Ramos (cell line): Measurements from ENCODE around the gene KAT5.
"Not testable (repeated sequence)": the region's sequence is repeated elsewhere in the genome, so short reads cannot be mapped to it uniquely, and the experiment has no call there.

Source experiments
- in situ Hi-C: fragments of 300-500 bp; cut with MboI; formaldehyde crosslinking; loops from one replicate; pipeline ENCODE4 v1.14.3; 2022; ENCODE audit warnings: low sequenced_read_pairs; ENCODE audit not compliant: unreplicated experiment

Gene KAT5

DNA sequence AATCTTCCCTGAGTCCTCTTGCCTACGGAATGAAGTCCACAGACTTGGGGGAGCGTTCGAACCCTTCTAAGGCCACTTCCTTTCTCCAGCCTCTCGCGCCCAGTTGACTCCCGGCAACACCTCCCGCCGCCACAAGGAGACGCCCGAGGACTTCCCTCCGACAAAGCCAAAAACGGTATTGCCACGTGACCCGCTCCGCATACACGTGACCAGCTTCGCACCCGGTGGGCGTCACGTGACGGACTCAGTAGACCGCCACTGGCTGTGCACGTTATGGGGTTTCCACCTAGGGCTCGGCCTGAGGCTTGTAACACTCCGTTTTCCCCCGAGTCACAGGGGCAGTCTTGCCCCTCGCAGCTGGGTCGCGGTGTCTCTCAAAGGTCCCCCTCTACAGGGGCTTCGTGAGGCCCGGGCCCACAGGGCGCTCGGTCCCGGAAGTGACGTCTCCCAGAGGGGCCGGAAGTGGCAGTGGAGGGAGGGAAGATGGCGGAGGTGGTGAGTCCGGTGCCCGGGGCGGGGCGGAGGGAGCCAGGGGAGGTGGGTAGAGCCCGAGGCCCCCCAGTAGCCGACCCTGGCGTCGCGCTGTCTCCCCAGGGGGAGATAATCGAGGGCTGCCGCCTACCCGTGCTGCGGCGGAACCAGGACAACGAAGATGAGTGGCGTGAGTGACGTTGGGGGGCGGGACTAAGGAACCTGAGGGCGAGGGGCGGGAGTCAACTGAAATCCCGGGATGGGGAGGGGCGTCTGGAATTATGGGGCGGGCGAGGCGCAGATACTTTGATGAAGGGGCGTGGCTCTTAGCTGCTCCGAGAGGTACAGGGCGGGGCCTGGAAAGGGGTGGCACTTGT, at the start of gene KAT5:
KAT5 (plus strand) TSS at position 468 of the 848 bp plus-strand sequence; CDS start at position 484, 16 bp downstream.
- in situ Hi-C loops: no loop called here

DNA sequence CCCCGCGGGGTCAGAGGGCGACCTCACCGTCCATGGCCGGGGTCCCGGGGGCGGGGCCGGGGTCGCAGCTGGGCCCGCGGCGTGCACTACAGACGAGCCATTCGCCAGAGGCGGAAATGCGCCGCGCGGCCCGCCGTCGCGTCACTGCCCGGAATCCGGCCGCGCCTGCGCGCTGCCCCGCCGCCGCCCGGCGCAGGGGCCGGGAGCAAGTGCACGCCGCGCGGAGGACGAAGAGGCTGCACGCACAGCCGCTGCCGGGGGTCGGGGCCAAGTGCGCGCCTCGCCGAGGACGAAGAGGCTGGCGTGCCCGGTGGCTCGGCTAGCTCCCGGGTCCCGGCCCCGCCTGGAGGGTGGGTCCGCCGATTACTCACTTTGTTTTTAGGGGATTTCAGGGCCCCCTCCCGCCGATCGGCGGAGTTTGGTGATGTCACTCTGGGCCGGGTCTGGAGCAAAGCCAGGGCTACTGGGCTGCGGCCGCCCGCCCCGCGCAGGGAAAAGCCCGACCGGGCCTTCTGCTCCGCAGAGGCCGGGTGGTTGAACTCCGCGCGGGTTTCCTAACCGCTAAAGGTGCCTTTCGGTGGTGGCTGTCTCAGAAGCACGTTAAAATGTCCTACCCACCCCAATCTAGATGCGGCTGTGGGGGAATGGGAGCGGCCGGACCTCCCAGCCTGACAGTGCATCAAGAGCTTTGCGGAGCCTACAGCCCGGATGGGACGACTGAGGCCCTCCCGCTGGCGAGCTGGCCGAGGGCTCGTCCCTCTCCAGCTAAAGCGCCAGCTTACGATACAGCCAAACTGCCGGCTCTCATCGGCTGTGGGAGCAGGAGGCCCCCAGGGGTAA, 49.0 kb upstream of the KAT5 start, which contains the start of gene RELA:
RELA (minus strand) TSS at position 118 of the 840 bp plus-strand sequence; CDS start at position 34, 84 bp downstream.
- in situ Hi-C loops: no loop called here

DNA sequence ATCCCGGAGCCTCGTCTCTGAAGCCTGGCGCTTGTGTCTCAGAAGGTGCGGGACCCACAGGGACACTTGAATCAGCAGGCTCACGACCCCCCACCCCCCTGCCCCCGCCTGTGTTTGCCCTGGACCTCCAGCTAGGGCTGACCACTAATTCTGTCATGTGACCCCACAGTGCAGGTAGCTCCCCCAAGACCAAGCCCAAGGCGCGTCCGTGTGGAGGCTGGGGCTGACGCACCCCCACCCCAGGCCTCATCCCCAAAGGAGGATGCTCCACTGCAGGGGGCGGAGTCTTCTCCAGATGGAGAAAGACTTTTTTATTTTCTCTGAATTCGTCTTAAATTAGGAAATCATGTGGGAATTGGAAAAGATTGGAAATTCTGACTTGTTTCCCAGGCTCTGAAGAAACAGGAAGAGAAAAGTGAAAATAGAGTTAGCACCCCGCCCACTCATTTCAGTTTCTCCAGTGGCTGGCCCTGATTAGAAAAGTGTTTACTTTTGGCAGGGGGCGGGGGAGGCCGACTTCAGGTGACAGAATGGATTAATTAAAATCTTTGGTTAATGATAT, 48.3 kb upstream of the KAT5 start:
- in situ Hi-C loops: no loop called here

GRCh38 chr11:65672180-65672860, 39.7 kb upstream of the KAT5 start:
- in situ Hi-C loops: no loop called here

GRCh38 chr11:65672982-65673381, 39.1 kb upstream of the KAT5 start:
- in situ Hi-C loops: no loop called here

- in situ Hi-C loops: no loop called here
Observed at GRCh38 chr11:65680192-65680743, 31.8 kb upstream of the KAT5 start.

DNA sequence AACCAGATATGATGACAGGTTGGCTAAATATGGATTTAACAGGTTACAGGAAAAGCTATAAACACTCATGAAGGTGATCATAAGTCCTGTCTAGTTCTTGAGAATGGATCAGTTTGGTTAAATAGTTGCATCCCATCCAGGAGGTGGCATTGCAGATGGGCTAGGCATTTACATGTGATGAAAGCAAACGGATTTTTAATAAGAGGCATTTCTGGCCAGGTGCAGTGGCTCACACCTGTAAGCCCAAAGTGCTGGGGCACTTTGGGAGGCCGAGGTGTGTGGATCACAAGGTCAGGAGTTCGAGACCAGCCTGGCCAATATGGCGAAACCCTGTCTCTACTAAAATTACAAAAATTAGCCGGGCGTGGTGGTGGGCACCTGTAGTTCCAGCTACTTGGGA, 28.6 kb upstream of the KAT5 start:
- in situ Hi-C loops: not testable (repeated sequence)

- in situ Hi-C loops: no loop called here
Observed at GRCh38 chr11:65685981-65686380, 26.1 kb upstream of the KAT5 start.

DNA sequence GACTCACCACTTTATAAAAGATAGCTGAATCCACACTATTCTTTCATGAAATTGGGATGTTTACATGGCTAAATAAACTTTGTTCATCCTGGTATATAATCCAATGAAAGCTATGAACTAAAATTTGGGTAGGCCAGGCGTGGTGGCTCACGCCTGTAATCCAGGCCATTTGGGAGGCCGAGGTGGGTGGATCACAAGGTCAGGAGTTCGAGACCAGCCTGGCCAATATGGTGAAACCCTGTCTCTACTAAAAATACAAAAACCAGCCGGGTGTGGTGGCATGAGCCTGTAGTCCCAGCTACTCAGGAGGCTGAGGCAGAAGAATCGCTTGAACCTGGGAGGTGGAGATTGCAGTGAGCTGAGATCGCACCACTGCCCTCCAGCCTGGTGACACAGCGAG, 20.2 kb upstream of the KAT5 start:
- in situ Hi-C loops: not testable (repeated sequence)

GRCh38 chr11:65692367-65692766, 19.7 kb upstream of the KAT5 start:
- in situ Hi-C loops: no loop called here

- in situ Hi-C loops: no loop called here
Observed at GRCh38 chr11:65695459-65696241, 16.4 kb upstream of the KAT5 start.

DNA sequence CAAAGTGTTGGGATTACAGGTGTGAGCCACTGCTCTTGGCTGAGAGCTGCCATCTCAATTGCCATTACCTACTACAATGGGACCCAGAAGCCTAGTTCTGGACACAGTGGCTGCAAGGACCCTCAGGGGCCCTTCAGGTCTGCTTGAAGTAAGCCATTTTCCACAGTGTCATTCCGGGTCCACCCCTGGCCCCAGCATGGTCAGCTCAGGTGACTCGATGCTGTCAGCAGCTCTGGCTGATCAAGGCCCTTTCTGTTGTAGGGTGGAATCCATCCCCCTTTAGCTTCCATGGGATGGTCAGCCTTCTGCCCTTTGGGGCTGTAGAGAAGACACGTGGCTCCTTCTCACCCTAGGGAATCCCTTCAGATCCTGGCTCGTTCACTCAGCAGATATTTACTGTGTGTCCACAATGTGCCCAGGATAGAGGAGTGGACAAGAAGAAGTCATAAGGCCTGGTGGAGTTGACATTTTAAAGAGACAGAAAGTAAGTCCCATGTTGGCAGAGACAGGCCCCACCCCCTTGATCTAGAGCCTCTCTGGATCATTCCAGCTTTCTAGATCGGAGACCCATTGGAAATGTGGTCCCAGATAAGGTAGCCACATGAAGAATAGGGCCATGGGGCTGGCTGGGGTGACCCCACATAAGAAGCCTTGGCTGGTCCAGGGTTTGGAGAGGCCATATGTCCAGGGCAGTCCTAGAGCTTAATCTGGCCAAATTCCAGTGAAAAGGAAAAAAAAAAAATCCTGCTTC, 15.1 kb upstream of the KAT5 start:
- in situ Hi-C loops: no loop called here

- in situ Hi-C loops: no loop called here
Observed at GRCh38 chr11:65698205-65698604, 13.8 kb upstream of the KAT5 start.

- in situ Hi-C loops: no loop called here
Observed at GRCh38 chr11:65699306-65699705, 12.7 kb upstream of the KAT5 start.

GRCh38 chr11:65700399-65700798, 11.7 kb upstream of the KAT5 start:
- in situ Hi-C loops: no loop called here

GRCh38 chr11:65701686-65702085, 10.4 kb upstream of the KAT5 start:
- in situ Hi-C loops: no loop called here

DNA sequence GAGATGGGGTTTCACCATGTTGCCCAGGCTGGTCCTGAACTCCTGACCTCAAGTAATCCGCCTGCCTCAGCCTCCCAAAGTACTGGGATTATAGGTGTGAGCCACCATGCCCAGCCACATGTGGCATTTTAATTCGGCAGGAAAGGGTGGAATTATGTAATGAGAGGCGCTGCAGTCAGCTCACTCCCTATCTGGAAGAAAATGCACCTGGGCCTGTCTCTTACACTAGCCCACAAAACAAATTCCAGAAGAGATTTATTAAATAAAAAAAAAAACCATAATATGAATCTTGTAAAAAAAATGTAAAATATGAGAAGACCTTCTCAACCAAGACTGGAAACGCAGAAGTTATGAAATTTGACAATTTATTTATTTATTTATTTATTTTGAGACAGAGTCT, 8.2 kb upstream of the KAT5 start:
- in situ Hi-C loops: no loop called here

- in situ Hi-C loops: not testable (repeated sequence)
Observed at GRCh38 chr11:65706303-65706763, 5.7 kb upstream of the KAT5 start.
